ENCODE measurements around the gene SLC6A20. TPM values are rescaled to one million over a fixed set of nuclear protein-coding genes. Genes with fewer than 3 reads are reported as not detected.

SLC6A20 gene
- total RNA-seq, 1 donor from 2014 or later, result 4.2 TPM

DNA sequence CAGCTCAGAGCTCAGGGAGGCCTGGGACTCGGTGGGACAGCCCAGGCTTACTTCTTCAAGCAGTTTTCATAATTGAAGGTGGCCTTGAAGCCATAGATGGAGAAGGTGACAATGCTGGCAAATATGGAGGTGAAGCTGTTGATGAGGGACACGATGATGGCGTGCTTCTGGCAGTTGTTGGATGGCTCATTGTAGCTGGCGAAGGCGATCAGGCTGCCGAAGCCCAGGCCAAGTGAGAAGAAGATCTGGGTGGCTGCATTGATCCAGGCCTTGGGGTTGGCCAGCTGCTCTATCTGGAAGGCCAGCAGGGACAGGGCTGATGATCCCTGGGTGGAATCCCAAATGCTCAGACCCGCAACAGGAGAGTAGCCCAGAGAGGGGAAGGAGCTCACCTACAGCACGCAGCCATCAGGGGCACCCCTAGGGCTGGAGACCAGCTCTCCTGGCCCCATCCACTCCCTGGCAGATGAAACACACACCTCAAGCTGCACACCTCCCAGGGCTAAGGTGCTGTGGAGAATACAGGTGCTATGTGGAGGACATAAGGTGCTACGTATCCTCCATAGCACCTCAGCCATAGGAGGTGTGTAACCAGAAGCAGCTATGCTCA, 25.1 kb downstream of the SLC6A20 start:
- TF ChIP-seq, protein P1, sequence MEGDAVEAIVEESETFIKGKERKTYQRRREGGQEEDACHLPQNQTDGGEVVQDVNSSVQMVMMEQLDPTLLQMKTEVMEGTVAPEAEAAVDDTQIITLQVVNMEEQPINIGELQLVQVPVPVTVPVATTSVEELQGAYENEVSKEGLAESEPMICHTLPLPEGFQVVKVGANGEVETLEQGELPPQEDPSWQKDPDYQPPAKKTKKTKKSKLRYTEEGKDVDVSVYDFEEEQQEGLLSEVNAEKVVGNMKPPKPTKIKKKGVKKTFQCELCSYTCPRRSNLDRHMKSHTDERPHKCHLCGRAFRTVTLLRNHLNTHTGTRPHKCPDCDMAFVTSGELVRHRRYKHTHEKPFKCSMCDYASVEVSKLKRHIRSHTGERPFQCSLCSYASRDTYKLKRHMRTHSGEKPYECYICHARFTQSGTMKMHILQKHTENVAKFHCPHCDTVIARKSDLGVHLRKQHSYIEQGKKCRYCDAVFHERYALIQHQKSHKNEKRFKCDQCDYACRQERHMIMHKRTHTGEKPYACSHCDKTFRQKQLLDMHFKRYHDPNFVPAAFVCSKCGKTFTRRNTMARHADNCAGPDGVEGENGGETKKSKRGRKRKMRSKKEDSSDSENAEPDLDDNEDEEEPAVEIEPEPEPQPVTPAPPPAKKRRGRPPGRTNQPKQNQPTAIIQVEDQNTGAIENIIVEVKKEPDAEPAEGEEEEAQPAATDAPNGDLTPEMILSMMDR (IDR thresholded peaks at IDR 0.05), result no peak
- Histone ChIP-seq H3K9me3 (no peaks in the 10 kb centered on the region), H3K27me3 (ENCODE audit: low read depth) (no peaks in the 10 kb centered on the region), H3K27ac (no peak overlapping the region), H3K4me3 (no peak overlapping the region), H3K36me3 (no peaks in the 10 kb centered on the region), H3K4me1 (no peaks in the 10 kb centered on the region)
- intact Hi-C loops (cut with DNase I), result no loop called here
- ATAC-seq (no peak), DNase-seq (no peak)

DNA sequence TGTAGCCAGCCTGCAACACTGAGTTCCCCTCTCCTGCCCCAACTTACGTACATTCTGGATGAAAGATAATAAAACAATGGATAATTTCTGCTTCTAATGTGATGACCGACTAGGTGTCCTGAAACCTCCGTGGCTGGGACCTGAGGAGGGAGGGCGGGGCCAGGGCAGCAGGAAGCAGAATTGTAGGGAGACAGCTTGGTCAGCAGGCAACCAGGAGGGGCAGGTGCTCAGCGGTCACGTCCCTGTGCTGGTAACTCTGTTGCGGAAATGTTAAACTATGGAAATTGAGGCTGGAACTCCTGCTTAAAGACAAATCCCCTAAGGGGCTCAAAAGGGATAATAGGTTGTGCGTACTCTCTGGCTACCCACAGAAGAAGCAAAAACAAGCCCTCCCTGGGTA, 30.4 kb downstream of the SLC6A20 start:
- intact Hi-C loops (cut with DNase I), result no loop called here
- H3K27me3 ChIP-seq (ENCODE audit: low read depth), result no peaks in the 10 kb centered on the region
- no peak overlapping the region for H3K4me3 ChIP-seq
- H3K9me3 ChIP-seq, result no peaks in the 10 kb centered on the region
- no peak for ATAC-seq
- no peaks in the 10 kb centered on the region for H3K36me3 ChIP-seq
- DNase-seq, result no peak
- TF ChIP-seq, protein P1 (IDR thresholded peaks at IDR 0.05), result no peak
- peaks cover 3% of the 10 kb centered on the region for H3K4me1 ChIP-seq
- no peak overlapping the region for H3K27ac ChIP-seq

DNA sequence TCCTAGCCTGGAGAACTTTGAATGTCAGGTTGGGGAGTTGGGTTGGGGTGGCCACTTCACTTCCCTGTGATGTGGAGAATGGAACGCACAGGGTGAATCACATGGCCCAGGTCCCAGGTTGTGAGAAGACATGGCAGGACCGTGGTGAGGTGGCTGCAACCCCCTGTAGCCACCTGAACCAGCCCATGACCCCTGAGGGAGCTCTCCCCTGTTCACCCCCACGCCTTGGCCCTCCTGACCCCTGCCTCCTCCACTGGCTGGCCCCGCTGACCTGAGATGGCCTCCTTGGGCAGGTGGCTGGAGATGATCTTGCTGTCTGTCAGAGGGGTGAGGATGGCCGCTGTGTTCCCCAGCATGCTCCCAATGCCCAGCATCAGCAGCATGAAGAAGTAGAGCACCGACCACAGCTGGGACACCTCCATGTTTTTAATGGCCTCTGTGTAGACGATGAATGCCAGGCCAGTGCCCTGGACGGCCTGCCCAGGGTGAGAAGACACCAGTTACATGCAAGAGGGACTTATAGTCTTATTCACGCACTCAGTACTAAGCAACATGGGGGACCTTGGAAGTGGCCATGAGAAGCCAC, 31.0 kb downstream of the SLC6A20 start:
- ATAC-seq (no peak), DNase-seq (no peak)
- intact Hi-C loops (cut with DNase I), result no loop called here
- H3K4me1 ChIP-seq, result peaks cover 3% of the 10 kb centered on the region
- H3K27me3 ChIP-seq (ENCODE audit: low read depth), result no peaks in the 10 kb centered on the region
- TF ChIP-seq, protein P1 (IDR thresholded peaks at IDR 0.05), result no peak
- H3K27ac ChIP-seq, result no peak overlapping the region
- no peak overlapping the region for H3K4me3 ChIP-seq
- H3K36me3 ChIP-seq, result no peaks in the 10 kb centered on the region
- no peaks in the 10 kb centered on the region for H3K9me3 ChIP-seq

DNA sequence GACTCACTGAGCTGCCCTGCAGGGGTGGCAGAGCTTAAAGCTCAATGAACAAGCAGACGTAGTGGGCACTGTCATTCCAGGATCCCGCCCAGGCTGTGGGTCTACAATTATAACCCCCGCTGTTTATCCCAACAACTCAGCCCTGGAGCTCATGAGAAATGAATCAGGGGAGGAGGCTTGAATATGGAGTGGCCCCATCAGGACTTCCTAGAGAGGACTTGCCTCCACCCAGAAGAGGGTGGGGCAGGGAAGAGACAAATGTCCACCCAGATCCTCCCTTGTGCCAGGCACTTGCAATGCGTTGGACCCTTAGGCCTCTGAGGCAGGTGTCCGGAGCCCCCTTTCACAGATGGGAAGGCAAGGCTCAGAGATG, 33.0 kb downstream of the SLC6A20 start:
- H3K4me1 ChIP-seq, result peaks cover 3% of the 10 kb centered on the region
- ATAC-seq (no peak), DNase-seq (no peak)
- no peak overlapping the region for H3K4me3 ChIP-seq
- TF ChIP-seq, protein P1 (IDR thresholded peaks at IDR 0.05), result no peak
- H3K36me3 ChIP-seq, result no peaks in the 10 kb centered on the region
- H3K9me3 ChIP-seq, result no peaks in the 10 kb centered on the region
- peaks cover 3% of the 10 kb centered on the region for H3K27me3 ChIP-seq (ENCODE audit: low read depth)
- H3K27ac ChIP-seq, result no peak overlapping the region
- intact Hi-C loops (cut with DNase I), result no loop called here

DNA sequence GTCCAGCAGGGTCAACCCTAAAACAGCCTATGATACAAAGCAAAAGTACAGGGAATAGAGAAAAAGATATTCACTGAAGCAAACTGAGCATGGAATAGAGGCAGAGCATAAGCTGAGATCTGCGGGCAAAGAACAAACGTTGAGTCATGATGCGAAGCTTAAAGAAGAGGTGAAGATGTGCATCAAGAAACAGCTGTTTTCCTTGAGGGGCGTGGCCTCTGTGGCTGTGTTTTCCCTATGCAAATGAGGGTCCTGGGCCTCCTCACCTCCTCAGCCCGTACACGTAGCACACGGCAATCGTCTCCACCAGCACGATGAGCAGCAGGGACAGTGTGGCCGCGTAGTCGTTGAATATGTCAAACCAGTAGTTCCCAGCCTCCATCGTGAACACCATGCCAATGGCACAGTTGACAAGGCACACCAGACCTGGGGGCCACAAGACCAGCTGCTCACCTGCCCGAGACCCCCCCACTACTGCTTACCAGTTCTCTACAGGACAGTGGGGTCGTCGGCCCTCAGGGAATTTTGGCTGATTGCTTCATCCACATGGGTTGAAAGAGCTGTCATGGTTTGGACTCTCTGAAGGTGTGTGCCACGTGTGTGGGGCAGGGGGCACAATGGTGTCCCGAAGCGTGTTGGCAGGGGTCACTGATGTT, 33.6 kb downstream of the SLC6A20 start:
- Histone ChIP-seq H3K4me1 (peaks cover 3% of the 10 kb centered on the region), H3K4me3 (no peak overlapping the region), H3K27me3 (ENCODE audit: low read depth) (peaks cover 3% of the 10 kb centered on the region), H3K36me3 (no peaks in the 10 kb centered on the region), H3K27ac (no peak overlapping the region), H3K9me3 (no peaks in the 10 kb centered on the region)
- TF ChIP-seq, protein P1 (IDR thresholded peaks at IDR 0.05), result no peak
- DNase-seq, result no peak
- intact Hi-C loops (cut with DNase I), result no loop called here
- ATAC-seq, result no peak
